Articular chondrocyte of knee joint (primary cell): ENCODE measurements around the gene AADAC. TPM values are rescaled to one million over a fixed set of nuclear protein-coding genes. Genes with fewer than 3 reads are reported as not detected.

Experiments
- total RNA-seq: library from RNA; depleted of rRNA; stranded (reverse); fragments of >200 nt; gene quantifications from 2 replicates; pipeline ENCODE4 v1.2.3, GENCODE V29; 2012

The AADAC gene
- not detected in 2 replicates for total RNA-seq

GRCh38 chr3:151813799-151814198, at the start of gene AADAC:
Gene AADAC, plus strand, starts transcription at chr3:151814116. Its CDS starts 47 bp downstream, at chr3:151814163.

GRCh38 chr3:151873398-151873797, 59.5 kb downstream of the AADAC start, which contains the start of gene SUCNR1:
Gene SUCNR1, plus strand, starts transcription at chr3:151873643. Its CDS starts 6,250 bp downstream, at chr3:151879893.

Other genes starting within 250 kb of the AADAC start
- not detected in 2 replicates for gene AADACL2, start 80.2 kb upstream of the AADAC start, total RNA-seq
- under 0.01 TPM in 1 of 2 replicates, not detected in the other for gene SUCNR1, start 59.5 kb downstream of the AADAC start, total RNA-seq